PFSK-1 (cell line): Measurements from ENCODE around the gene FAM216B.

Experiments used
- FOXP2 ChIP-seq: optimal IDR thresholded peaks from 2 replicates; pipeline ENCODE3; 2011; ENCODE audit warnings: borderline replicate concordance, control low read depth, inconsistent platforms; ENCODE audit not compliant: insufficient read depth; ENCODE audit errors: extremely low read length, extremely low read depth
- POLR2AphosphoS5 ChIP-seq: IDR thresholded peaks from 2 replicates; pipeline ENCODE4 v1.6.1; 2012; ENCODE audit warnings: low read depth, mild to moderate bottlenecking, control low read depth, low read length, moderate library complexity
- REST ChIP-seq, 2 experiments: IDR thresholded peaks; 2 replicates each; pipeline versions ENCODE4 v1.6.1 to v1.8.0; 2011 to 2012; ENCODE audit warnings: low read depth in 2 of 2, low read length in 2 of 2, control low read depth in 1 of 2, inconsistent platforms in 1 of 2, mild to moderate bottlenecking in 1 of 2, moderate library complexity in 1 of 2; ENCODE audit not compliant: insufficient read depth in 1 of 2
- SIN3A ChIP-seq: IDR thresholded peaks from 2 replicates; pipeline ENCODE4 v1.6.1; 2012; ENCODE audit warnings: mild to moderate bottlenecking, low read length, moderate library complexity, borderline replicate concordance; ENCODE audit not compliant: insufficient read depth
- TAF1 ChIP-seq: IDR thresholded peaks from 2 replicates; pipeline ENCODE4 v1.6.1; 2012; ENCODE audit warnings: low read length, control low read depth, borderline replicate concordance; ENCODE audit not compliant: insufficient read depth

The FAM216B gene

GRCh38 chr13:42788601-42789000 lies 7.2 kb downstream of the FAM216B start:
- TF ChIP-seq FOXP2: no peak
- no peak for TF ChIP-seq TAF1
- no peak for TF ChIP-seq POLR2AphosphoS5
- TF ChIP-seq SIN3A: no peak
- TF ChIP-seq REST (IDR thresholded peaks at IDR 0.05; ENCODE audit: insufficient read depth in 1 of 2, low read depth in 2 of 2, low read length in 2 of 2): no peak

- TF ChIP-seq SIN3A: no peak
- no peak for TF ChIP-seq REST (IDR thresholded peaks at IDR 0.05; ENCODE audit: insufficient read depth in 1 of 2, low read depth in 2 of 2, low read length in 2 of 2)
- TF ChIP-seq FOXP2: no peak
- TF ChIP-seq POLR2AphosphoS5: no peak
- no peak for TF ChIP-seq TAF1
Observed at GRCh38 chr13:42792154-42792553, 10.8 kb downstream of the FAM216B start.

- TF ChIP-seq POLR2AphosphoS5 (no peak), TAF1 (no peak), FOXP2 (no peak), REST (IDR thresholded peaks at IDR 0.05; ENCODE audit: insufficient read depth in 1 of 2, low read depth in 2 of 2, low read length in 2 of 2) (no peak), SIN3A (no peak)
Observed at GRCh38 chr13:42794577-42795275, 13.3 kb downstream of the FAM216B start.

GRCh38 chr13:42795666-42796065 lies 14.3 kb downstream of the FAM216B start:
- TF ChIP-seq REST (IDR thresholded peaks at IDR 0.05; ENCODE audit: insufficient read depth in 1 of 2, low read depth in 2 of 2, low read length in 2 of 2) (no peak), POLR2AphosphoS5 (no peak), FOXP2 (no peak), TAF1 (no peak), SIN3A (no peak)

- no peak for TF ChIP-seq FOXP2
- TF ChIP-seq POLR2AphosphoS5: no peak
- TF ChIP-seq SIN3A: no peak
- TF ChIP-seq REST (IDR thresholded peaks at IDR 0.05; ENCODE audit: insufficient read depth in 1 of 2, low read depth in 2 of 2, low read length in 2 of 2): no peak
- no peak for TF ChIP-seq TAF1
Observed at GRCh38 chr13:42796747-42797356, 15.5 kb downstream of the FAM216B start.
